GM19452 (cell line): Measurements from ENCODE around the gene PIGB.
"Not testable (repeated sequence)": the region's sequence is repeated elsewhere in the genome, so short reads cannot be mapped to it uniquely, and the experiment has no call there.

Experiments
- ATAC-seq: cut with Tn5 transposase; IDR thresholded peaks from one replicate; pipeline ENCODE4 v1.9.1; 2021; ENCODE audit not compliant: unreplicated experiment

PIGB gene

DNA sequence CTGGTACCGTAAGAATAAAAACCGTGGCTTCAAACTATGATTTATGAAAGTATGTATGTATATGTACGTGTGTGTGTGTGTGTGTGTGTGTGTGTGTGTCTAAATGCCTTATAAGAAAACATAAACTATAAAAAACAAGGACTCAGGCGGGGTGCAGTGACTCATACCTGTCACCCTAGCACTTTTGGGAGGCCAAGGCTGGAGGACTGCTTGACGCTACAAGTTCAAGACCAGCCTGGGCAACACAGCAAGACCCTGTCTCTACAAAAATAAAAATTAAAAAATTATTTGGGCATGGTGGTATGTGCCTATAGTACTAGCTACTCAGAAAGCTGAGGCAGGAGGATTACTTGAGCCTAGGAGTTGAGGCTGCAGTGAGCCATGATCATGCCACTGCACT lies 60.1 kb downstream of the PIGB start:
- ATAC-seq = no peak

DNA sequence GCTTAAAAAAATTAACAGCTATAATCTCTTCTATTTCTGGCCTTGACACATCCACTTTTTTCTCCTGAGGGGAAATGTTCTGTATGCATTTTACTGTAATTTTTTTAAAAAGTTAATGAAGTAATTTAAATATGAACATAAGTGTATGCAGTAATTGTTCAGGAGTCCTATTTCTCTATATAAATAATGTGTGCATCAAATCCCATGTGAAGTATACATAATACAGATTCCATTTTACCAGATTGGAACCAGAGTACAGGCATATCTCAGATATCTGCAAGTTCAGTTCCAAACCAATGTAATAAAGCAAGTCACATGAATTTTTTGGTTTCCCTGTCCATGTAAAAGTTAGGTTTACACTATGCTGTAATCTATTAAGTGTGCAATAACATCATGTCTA lies 62.6 kb downstream of the PIGB start:
- no peak for ATAC-seq

DNA sequence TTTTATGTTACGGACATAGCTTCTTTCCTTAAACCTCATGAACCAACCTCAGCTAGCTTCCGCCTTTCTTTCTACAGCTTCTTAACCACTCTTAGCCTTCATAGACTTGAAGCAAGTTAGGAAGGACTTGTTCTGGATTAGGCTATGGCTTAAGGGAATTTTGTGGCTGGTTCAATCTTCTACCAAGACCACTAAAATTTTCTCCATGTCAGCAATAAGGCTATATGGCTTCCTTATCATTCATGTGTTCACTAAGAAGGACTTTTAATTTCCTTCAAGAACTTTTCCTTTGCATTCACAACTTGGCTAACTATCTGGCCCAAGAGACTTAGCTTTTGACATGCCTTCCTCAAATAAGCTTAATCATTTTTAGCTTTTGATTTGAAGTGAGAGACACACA lies 64.7 kb downstream of the PIGB start:
- no peak for ATAC-seq

GRCh38 chr15:55387027-55387426 lies 68.0 kb downstream of the PIGB start:
- no peak for ATAC-seq

GRCh38 chr15:55389264-55389607 lies 70.2 kb downstream of the PIGB start:
- ATAC-seq = no peak

DNA sequence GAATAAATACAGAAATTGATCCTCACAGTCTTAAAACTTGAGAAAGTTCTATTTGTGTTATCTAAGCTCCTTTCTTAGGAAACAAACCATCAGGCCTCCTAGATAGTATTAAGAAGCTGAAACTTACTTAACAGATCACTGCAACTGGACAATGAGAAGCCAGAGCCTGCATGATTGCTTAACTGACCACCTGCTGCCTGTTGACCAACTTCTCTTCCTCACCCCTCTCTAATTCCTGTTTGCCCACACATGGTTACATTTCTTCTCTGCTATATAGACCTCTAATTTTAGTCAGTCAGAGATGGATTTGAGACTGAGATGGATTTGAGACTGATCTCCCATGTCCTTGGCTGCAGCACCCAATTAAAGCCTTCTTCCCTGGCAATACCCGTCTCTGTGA lies 75.7 kb downstream of the PIGB start:
- no peak for ATAC-seq

GRCh38 chr15:55398243-55398642 lies 79.2 kb downstream of the PIGB start:
- no peak for ATAC-seq

DNA sequence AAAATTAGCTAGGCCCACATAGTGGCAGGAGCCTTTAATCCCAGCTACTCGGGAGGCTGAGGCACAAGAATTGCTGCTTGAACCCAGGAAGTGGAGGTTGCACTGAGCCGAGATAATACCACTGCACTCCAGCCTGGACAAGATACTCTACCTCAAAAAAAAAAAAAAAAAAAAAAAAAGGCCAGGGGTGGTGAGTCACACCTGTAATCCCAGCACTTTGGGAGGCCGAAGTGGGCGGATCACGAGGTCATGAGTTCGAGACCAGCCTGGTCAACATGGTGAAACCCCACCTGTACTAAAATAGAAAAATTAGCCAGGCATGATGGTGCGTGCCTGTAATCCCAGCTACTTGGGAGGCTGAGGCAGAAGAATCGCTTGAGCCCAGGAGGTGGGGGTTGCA lies 81.0 kb downstream of the PIGB start:
- not testable (repeated sequence) for ATAC-seq

- no peak for ATAC-seq
These were observed 82.8 kb downstream of the PIGB start for GRCh38 chr15:55401786-55402246.

DNA sequence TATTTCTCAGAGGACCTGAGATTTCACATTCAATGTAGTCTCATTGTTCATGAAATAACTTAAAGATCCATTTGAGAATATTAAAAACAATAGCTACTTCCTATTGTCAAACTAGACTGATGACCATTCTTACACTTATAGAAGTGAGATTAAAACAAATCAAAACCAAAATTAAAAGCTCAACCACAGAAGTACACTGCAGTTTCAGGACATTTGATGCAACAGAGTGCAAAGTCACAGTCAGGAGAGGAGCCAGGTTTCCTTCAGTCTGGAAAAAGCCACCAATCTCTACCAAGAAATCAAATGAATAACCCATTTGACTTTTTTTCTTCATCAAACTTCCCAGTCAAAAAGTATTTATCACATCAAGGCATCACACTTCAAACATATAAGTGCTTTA lies 83.7 kb downstream of the PIGB start:
- ATAC-seq = no peak

GRCh38 chr15:55403531-55403930 lies 84.5 kb downstream of the PIGB start:
- ATAC-seq = no peak
